ENCODE measurements around the gene MAST3.

The MAST3 gene

DNA sequence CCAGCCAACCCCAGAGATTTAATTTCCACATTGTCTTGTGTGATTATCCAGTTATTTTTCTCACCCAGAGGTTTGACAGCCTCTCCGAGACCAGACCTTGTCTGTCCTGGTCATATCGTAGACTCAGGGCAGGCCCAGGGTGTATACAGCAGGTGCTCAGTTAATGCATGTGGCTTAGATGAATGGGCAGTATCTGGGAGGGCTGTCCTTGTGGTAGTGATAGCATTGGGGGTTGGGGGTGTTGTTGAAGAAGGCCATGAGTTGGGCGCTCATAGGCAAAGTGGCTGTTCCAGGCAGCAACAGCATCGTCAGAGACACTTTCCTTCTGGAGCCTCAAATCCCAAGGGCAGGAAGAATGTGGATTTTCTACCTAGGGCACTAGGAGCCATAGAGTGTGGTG lies 16.9 kb downstream of the MAST3 start:
- no peak for FAIRE-seq

DNA sequence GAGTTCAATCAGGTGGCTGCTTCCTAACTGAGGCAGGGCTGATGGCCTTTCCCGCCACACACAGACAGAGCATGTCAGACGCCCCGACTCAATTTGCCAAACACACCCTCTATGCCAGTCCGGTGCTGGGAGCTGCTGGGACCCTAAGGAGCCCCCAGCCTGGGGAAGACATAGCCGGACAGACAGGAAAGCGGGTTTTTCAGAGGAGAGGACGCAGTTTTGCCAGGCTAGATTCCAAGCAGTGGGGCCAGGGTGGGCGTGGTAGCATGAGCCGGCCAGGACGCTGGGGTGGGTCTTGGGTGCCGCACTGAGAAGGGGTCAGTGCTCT lies 19.8 kb downstream of the MAST3 start:
- FAIRE-seq: no peak

DNA sequence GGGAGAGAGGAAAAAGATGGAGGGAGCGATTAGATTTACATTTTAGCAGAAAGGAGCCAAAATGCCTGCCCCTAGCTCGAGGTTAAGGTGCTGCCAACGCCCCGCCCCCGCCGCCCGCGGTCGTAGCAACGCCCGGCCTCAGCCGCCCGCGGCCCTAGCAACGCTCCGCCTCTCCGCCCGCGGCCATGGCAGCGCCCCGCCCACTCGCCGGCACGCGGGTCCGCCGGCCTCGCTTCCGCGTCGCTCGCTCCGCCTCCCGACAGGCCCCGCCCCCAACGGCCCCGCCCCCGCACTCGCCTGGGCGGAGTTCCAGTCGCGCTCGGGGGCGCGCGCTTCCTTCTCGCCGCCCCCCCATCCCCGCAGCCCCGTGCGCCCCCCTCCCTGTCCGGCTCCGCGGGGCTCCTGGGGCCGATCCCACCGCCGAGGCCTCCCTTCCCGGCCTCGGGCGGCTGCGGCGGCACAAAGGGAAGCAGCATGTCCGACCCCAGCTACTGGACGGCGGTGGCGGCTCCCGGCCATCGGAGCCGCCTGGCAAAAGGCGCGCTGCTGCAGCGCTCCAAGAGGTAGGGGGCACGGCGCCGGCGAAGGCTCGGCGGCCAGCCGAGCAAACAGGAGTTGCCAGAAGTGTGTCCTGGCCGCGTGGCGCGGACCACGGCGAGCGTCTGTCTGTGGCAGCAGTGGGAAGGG lies 20.3 kb downstream of the MAST3 start:
- no peak for FAIRE-seq

DNA sequence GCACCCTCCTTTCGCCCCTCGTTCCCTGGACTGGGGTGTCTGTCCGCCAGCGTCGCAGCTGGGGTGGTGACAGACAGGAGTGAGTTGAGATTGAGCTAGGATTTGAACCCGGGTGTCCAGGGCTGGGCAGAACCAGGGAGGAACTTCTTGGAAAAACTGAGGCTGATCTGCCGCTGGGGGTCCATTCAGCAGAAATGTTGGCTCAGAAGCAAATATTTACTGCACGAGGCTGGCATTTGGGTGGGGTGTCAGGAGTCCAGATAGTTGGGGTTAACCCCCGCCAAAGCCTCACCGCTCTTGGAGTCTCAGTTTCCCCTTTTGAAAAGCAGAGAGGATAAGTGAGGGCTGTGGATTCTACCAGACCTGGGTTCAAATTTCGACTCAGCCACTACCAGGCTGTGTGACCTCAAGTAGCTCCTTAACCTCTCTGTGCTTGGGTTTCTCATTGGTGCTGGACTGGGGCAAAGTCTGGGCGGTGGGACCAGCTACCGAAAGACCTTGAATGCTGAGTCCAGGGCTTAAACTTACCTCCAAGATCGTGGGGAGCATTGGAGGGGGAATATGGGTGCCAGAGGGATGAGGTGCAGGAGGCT lies 20.9 kb downstream of the MAST3 start:
- no peak for FAIRE-seq

DNA sequence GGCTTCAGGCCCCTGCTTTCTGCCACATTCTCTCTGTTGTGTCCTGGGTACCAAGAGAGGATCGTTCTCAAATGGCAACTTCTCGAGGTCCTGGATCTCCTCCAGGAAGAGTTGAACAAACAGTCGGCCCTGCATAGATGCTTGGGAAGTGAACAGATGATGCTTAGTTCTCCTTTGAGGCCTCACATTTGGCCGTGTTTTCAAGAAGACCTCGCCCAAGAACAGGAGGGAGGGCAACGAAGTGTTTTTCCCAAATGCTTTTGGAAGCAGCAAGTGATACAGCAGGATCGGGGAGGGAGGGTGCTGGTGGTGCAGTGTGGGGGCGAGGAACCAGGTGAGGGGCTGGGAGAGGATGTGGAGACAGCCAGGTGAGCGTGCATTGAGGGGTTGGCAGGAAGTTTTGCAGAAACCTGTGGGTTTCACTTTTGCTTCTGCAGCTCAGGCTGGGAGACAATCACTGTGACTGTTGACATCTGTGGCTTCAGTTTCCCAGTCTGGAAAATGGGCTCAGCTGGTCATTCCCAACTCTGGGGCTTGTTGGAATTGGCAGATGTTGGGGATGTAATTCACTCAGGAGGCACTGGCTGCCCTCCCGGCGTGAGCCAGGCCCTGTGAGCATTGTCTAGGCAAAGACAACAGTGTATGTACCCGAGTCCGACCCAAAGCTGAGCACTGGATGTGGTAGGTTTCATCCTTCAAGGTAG lies 21.6 kb downstream of the MAST3 start:
- FAIRE-seq: no peak

DNA sequence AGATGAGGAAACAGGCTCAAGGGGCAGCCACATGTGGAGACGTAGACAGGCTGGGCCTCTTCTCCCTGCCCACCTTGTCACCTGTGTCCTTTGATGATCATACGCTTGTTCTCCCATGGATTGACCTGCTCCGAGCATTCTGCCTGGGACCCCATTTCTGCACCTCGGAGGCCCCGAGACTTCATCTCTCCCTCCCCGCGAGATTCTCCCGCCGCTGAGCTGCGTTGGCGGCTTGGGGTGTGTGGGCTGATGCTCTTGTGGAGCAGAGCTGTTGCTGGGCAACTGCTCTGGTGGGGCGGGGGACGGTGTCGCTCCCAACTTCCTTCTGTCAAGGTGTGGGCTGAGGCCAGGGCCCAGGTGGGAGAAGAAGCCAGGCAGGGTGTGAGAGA lies 22.1 kb downstream of the MAST3 start:
- no peak for FAIRE-seq

DNA sequence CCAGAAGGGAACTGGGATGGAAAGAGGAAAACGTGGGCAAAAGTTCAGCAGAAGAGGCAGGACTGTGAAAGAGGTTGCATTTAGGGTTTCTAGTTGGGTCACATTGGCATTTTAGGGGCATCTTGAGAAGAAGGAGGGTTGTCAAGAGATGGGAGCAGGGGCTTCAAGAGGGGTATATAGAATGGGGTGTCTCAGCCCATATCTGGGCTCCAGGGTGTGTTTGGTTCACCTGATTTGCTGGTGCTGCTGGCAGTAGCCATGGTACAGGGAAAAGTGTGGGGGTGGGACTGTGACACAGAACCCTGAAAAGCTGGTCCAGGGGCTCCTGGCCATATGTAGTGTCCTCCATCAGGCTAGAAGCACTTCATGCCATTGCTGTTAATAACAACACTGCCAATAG lies 22.5 kb downstream of the MAST3 start:
- no peak for FAIRE-seq

DNA sequence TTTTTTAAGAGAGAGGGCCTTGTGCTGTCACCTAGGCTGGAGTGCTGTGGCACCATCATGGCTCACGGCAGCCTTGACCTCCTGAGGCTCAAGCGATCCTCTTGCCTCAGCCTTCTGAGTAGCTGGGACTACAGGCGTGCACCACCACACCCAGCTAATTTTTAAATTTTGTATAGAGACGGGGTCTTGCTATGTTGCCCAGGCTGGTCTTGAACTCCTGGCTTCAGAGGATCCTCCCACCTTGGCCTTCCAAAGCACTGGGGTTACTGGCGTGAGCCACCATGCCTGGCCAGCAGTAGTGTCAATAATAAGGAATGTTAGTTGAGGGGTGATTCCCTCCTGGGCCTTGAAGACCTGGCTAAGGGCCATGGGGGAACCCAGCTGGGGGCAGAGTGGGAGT lies 23.6 kb downstream of the MAST3 start:
- FAIRE-seq: no peak

DNA sequence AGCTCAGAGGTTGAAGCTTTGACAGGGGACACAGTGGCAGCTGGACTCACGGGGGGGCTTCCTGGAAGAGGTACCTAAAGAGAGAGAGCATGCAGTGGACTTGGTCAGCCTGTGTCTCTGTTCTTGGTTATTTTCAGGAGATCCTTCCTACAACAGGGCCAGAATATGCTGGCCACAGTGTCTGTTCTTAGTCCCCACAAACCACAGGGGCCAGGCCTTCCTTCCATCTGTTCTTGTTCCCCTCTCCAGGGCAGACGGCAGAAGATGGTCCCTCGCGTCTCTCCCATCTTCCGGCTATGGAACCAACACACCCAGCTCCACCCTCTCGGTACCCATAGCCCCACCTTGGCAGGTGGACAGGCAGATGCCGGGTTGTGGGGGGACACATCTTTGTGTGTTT lies 24.8 kb downstream of the MAST3 start:
- no peak for FAIRE-seq

DNA sequence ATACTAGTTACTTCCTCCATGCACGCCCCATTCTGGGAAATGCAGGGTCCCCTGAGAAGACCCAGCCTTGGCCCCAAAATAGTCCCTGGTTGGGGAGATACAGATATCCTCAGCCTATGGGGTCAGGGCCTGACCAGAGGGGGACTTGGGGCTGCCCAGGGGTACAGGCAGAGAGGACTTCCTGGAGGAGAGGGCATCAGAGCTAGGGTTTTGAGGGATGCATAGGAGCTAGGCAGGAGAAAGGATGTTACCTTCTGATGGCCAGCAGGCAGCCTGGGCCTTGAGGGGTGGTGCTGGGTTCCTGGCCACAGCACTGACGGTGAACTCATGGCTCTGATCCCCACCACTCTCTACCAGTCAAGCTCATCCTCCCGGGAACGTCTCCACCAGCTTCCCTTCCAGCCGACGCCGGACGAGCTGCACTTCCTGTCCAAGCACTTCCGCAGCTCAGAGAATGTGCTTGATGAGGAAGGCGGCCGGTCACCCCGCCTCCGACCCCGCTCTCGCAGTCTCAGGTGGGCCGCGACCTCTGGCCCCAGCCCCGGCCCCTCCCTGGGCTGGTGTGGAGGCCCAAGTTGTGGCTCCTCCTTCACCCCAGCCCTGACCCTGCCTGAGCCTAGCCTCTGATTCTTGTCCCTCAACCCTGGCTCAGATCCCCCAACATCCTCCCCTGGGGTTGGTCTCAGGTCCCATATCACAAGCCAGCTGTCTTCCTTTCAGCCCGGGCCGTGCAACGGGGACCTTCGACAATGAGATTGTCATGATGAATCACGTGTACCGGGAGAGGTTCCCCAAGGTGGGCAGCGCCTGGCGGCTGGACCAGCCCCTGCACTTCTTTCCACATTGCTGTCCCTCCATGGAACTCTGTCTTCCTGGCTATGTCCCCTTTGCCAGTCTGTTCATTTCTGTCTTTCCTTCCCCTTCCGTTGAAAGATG lies 25.6 kb downstream of the MAST3 start:
- no peak for FAIRE-seq

DNA sequence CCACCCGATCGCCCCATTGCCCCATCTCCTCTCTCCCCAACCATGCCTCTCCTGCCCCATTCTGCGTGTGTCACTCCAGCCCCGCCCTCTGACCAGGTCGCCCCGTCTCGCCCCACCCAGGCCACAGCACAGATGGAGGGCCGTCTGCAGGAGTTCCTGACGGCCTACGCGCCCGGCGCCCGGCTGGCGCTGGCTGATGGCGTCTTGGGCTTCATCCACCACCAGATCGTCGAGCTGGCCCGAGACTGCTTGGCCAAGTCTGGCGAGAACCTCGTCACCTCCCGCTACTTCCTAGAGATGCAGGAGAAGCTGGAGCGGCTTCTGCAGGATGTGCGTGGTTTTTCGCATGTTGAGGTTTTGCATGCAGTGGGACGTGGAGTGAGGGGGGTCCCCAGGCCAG lies 26.2 kb downstream of the MAST3 start:
- FAIRE-seq: no peak

DNA sequence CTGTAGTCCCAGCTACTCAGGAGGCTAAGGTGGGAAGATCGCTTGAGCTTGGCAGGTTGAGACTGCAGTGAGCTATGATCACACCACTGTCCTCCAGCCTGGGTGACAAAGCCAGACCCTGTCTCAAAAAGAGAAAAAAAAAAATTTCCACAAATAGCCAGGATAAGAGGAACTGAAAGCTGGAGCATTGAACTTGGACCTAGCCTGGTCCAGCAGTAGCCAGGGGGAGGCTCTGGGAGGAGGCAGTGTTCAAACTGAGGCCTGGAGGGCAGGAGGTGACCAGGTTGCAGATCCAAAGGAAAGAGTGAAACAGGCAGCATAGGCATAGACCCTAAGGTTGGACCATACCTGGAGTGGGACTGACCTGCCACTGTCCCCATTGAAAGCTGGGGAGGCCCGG lies 28.5 kb downstream of the MAST3 start:
- no peak for FAIRE-seq

DNA sequence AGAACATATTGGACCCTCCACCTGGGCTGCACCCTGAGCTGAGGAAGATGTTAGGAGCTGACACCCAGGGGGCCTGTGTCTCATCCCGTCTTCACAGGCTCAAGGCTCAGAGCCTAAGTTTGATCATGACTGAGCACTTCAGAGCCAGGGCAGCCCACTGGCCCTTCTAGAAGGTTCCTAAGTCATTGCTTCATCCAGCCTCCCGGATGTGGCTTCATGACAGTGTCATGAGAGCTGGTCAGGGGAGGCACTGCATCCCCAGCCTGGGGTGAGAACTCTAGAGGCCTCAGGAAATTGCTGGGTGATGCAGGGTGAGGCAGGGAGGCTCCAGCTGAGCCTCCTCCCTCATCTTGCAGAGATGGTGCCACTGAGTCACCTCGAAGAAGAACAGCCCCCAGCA lies 30.5 kb downstream of the MAST3 start:
- FAIRE-seq: no peak

DNA sequence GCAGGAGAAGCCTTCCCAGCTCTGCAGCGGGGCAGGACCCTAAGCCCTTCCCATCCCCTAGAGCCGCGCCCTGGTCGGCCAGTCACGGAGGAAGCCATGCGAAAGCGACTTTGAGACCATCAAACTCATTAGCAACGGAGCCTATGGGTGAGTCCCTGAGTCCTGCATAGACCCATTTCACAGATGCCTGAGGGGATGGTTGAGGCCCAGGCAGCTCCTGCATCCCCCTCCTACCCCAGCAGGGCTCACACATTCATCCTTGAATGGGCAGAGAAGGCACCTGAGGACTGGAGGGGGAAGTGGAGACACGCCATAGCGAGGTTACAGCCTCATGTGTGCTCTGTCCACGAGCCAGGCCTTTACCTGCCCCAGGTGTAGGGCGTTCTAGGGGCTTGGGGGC lies 31.2 kb downstream of the MAST3 start:
- no peak for FAIRE-seq

DNA sequence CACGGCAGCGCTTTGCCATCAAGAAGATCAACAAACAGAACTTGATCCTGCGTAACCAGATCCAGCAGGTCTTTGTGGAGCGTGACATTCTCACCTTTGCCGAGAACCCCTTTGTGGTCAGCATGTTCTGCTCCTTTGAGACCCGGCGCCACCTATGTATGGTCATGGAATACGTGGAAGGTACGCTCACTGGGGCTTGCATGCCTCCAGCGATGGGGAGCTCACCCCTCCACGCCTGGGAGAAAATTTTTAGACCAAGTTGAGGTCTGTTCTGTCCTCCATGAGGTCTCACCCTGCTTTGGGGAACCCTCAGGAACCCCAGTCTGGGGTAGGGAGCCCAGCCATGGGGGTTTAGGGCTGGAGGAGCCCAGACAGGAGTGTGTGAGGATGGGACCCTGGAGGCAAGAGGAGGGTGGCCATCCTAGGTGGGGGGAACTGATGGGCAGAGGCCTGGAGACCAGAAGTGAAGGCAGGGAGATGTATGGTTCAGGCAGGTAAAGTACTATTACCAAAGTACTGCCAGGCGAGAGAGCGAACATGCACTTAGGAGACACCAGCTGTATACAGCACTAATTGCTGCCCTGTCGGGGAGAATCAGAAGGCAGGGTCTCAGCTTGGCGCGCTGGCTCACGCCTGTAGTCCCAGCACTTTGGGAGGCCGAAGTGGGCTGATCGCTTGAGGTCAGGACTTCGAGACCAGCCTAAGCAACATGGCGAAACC lies 33.1 kb downstream of the MAST3 start:
- FAIRE-seq: no peak

DNA sequence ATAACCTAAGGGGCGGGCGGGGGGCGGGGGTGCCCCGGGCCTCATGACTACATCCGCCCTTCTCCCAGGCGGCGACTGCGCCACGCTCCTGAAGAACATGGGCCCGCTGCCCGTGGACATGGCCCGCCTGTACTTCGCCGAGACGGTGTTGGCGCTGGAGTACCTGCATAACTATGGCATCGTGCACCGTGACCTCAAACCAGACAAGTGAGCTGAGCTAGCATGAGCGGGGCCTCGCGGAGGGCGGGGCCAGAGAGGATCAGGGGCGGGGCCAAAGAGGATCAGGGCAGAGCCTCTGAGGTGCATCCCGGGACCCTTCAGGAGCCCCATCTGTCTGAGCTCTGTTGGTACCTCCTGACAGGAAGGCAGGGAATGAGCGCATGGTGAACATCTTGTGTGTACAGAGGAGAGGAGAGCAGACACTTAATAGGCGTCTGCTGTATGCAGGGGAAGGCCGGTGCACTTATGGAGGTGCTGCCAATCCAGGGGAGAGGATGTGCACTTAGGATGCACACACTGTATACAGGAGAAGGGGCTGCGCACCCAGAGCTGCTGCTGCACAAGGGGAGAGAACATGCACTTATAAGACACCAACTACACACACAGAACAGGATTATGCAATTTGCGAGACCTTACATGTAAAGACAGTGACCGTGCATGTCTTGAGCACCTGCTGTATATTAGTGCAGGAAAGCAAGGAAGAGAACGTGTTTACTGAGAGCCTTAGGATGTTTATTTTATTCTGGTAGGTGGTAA lies 34.4 kb downstream of the MAST3 start:
- no peak for FAIRE-seq

DNA sequence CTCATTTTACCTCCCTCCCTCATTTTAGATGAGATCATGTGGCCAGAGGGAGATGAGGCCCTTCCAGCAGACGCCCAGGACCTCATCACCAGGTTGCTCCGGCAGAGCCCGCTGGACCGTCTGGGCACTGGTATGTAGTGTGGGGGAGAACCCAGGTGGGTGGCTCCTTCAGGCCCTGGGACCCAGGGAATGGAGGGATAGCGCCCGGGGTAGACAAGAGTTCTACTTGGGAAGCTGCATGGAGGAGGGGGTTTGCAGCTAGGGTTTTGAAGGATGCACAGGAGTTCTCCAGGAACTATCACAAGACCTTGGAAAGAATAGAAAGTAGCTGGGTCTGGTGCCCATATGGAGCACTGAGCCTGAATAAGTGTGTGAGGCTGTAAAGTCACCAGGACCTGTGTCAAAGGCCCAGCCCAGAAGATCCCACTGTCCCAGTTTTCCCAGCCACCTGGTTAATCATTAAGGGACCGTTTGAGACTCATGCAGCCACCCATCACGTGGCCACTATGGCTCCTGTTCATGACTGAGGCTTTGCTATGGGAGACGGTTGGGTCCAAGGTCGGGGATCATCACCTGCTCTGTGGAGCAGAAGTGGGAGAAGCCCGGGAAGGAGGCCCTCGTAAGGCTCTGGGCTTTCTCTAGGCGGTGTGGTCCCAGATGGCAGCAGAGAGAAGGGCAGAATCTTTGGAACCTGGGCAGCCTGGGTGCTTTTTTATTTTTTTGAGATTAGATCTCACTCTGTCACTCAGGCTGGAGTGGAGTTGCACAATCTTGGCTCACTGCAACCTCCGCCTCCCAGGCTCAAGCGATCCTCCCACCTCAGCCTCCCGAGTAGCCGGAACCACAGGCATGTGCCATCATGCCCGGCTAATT lies 38.4 kb downstream of the MAST3 start:
- FAIRE-seq: no peak

DNA sequence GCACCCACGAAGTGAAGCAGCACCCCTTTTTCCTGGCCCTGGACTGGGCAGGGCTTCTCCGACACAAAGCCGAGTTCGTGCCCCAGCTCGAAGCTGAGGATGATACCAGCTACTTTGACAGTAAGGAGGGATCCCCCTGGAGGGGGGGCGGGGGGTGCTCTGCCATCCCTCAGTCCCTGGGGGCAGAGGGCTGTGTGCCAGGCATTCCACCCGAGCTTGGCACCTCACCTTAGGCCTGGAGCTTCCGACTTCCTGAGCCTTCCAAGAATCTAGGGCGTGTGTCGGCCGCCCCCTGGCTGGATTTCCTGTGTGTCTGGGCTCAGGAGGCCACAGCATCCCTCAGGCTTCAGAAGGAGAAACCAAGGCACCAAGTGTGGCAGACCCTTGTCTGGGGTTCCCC lies 39.7 kb downstream of the MAST3 start:
- no peak for FAIRE-seq

DNA sequence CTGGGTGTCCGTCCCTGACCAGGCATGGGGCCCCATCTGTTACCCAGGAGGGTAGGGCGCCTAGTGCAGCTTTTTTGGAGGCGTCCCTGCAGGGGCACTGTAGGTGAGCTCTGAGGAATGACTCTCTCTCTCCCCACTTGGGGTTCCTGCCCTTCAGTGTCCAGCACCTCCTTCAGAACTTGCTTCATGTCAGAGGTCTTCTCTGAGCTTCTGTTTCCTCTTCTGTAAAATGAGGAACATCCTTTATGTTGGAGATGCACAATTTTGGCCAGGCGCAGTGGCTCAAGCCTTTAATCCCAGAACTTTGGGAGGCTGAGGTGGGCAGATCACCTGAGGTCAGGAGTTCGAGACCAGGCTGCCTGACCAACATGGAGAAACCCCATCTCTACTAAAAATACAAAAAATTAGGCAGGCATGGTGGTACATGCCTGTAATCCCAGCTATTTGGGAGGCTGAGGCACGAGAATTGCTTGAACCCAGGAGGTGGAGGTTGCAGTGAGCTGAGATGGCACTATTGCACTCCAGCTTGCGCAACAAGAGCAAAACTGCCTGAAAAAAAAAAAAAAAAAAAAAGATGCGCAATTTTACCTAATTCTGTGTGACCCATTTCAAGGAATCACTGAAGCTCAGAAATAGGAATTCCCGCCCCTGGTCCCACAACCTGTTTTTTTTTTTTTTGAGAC lies 40.2 kb downstream of the MAST3 start:
- no peak for FAIRE-seq

DNA sequence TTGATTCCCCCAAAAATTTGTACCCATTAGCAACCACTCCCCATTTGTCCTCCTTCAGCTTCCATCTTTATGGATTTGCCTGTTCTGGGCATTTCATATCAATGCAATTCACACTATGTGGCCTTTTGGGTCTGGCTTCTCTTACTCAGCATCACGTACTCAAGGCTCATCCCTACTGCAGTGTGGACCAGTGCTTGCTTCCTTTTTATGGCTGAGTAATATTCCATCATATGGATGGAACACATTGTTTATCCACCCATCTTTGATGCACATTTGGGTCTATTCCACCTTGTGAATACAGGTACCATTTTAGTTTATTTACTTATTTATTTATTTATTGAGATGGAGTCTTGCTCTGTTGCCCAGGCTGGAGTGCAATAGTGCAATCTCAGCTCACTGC lies 42.9 kb downstream of the MAST3 start:
- FAIRE-seq: no peak
